Right atrium auricular region (tissue), 2 donors: ENCODE data around the gene ALOX15B. TPM values are rescaled to one million over a fixed set of nuclear protein-coding genes. Genes with fewer than 3 reads are reported as not detected.

Experiments
- DNase-seq: peaks from one replicate; pipeline ENCODE4 v3.0.0-alpha.2; 2019; ENCODE audit warnings: low spot score
- H3K27ac ChIP-seq, 2 donors: fragments of 200-600 bp; sonication (generic); 1 replicate in 1 of 2; 2 replicates in 1 of 2; pipeline ENCODE4 v1.5.1; 2016 to 2019
- H3K27me3 ChIP-seq, 2 donors: fragments of 200-600 bp; sonication (generic); one replicate each; pipeline versions ENCODE4 v1.5.1 to v1.6.0; 2017 to 2019
- H3K36me3 ChIP-seq: fragments of 200-600 bp; sonication (generic); one replicate; pipeline ENCODE4 v1.5.1; 2016
- H3K4me1 ChIP-seq, 2 donors: fragments of 200-600 bp; sonication (generic); one replicate each; pipeline versions ENCODE4 v1.5.1 to v1.6.0; 2017 to 2019
- H3K4me3 ChIP-seq, 2 donors: fragments of 200-600 bp; sonication (generic); 1 replicate in 1 of 2; 2 replicates in 1 of 2; pipeline ENCODE4 v1.5.1; 2017 to 2019; ENCODE audit warnings: mild to moderate bottlenecking in 1 of 2, moderate library complexity in 1 of 2
- H3K9me3 ChIP-seq, 2 donors: fragments of 200-600 bp; sonication (generic); one replicate each; pipeline ENCODE4 v1.5.1; 2019
- total RNA-seq, 2 donors: library from RNA; depleted of rRNA; stranded (reverse); fragments of >200 nt; gene quantifications; one replicate each; pipeline ENCODE4 v1.1.0, GENCODE V29; 2016
- TF ChIP-seq, protein P1 (sequence below), 2 donors: fragments of 200-600 bp; sonication (generic); IDR thresholded peaks; one replicate each; pipeline ENCODE4 v1.5.1; 2019; ENCODE audit warnings: antibody characterized with exemption in 2 of 2

Gene ALOX15B
- total RNA-seq, 2 donors from 2014 or later, result 1.2 to 1.8 TPM

DNA sequence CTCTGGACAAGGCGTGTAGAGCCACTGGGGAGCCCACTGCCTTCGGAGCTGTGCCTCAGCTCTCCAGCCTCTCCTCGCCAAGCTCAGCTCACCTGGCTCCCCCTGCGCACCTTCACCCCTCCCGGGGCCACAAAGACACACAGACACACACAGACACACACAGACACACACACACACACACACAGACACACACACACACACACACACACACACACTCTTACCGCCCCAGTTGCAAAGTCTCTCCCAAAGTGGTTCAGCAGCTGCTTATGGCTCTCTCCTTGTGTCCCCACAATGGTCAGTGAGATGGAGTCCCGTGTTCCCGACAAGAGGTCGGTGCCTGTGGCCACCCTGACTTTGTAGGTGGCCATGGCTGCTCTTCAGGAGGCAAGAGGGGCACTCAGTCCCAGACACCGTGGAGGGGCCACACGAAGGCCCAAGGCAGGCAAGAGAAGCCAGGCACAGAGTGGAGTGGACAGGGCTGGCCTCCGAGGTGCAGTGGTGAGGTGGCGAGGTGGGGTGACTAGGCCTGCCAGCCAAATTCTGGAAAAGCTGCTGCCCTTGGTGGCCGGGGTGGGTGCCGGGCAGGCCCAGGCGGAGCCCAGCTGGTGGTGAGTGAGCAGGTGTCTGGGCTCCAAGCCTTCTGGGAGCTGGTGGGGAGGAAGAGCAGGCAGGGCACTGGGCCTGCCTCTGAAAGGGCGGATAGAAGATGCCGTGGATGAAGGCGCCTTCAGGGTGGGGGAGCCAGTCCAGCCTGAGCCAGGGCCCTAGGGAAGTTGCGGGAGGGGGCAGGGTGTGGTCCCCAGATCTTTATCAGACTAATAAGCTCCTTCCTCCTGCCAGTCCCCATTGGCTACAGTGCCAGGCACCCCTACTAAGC is 48.5 kb downstream of the ALOX15B start, which contains the start of gene ALOX12B:
Gene ALOX12B, minus strand, starts transcription at position 642 of the 877 bp plus-strand sequence. Its CDS starts 274 bp downstream, at position 368.
- no peaks in the 10 kb centered on the region for H3K36me3 ChIP-seq
- no peaks in the 10 kb centered on the region for H3K27me3 ChIP-seq
- H3K4me3 ChIP-seq, result no peak within 1 kb of the TSS
- no peak for DNase-seq
- no peaks in the 10 kb centered on the region for H3K9me3 ChIP-seq
- no peaks in the 10 kb centered on the region for H3K4me1 ChIP-seq
- TF ChIP-seq, protein P1, sequence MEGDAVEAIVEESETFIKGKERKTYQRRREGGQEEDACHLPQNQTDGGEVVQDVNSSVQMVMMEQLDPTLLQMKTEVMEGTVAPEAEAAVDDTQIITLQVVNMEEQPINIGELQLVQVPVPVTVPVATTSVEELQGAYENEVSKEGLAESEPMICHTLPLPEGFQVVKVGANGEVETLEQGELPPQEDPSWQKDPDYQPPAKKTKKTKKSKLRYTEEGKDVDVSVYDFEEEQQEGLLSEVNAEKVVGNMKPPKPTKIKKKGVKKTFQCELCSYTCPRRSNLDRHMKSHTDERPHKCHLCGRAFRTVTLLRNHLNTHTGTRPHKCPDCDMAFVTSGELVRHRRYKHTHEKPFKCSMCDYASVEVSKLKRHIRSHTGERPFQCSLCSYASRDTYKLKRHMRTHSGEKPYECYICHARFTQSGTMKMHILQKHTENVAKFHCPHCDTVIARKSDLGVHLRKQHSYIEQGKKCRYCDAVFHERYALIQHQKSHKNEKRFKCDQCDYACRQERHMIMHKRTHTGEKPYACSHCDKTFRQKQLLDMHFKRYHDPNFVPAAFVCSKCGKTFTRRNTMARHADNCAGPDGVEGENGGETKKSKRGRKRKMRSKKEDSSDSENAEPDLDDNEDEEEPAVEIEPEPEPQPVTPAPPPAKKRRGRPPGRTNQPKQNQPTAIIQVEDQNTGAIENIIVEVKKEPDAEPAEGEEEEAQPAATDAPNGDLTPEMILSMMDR (IDR thresholded peaks at IDR 0.05), result no peak
- no peak within 1 kb of the TSS for H3K27ac ChIP-seq

DNA sequence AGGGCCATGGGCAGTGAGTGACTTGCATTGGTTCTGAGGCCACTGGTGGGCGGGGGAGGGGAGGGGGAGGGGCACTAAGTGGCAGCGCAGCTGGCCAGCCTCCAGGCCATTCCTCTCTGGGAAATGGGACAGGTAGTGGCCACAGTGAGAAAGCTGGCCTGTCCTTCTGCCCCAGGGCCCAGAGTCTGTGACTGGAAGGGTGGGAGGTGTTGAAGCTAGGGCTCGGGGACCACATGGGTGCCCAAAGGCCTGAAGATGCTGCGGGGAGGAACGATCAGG is 49.0 kb downstream of the ALOX15B start:
- no peak for DNase-seq
- H3K36me3 ChIP-seq, result no peaks in the 10 kb centered on the region
- no peaks in the 10 kb centered on the region for H3K4me1 ChIP-seq
- TF ChIP-seq, protein P1 (IDR thresholded peaks at IDR 0.05), result no peak
- H3K4me3 ChIP-seq, result no peak overlapping the region
- no peaks in the 10 kb centered on the region for H3K27me3 ChIP-seq
- no peaks in the 10 kb centered on the region for H3K9me3 ChIP-seq
- H3K27ac ChIP-seq, result no peak overlapping the region

DNA sequence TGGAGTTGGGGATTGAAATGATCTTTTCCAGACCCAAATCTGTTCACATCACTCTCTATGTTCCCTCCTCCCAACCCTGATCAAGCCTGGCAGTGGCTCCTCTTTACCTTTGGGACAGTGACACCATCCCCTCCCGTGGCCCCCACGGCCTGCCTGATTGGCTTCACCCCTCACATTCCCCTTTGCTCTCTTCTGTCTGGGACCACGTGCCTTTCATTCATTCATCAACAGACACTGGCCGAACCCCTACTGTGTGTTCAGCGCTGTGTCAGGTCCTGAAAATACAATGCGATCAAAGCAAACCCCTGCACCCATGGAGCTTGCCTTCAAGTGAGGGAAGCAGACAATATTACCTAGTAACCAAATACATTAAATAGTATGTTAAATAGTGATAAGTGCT is 50.9 kb downstream of the ALOX15B start:
- H3K4me1 ChIP-seq, result no peaks in the 10 kb centered on the region
- no peaks in the 10 kb centered on the region for H3K9me3 ChIP-seq
- TF ChIP-seq, protein P1 (IDR thresholded peaks at IDR 0.05), result no peak
- no peak for DNase-seq
- H3K27ac ChIP-seq, result no peak overlapping the region
- H3K36me3 ChIP-seq, result no peaks in the 10 kb centered on the region
- H3K27me3 ChIP-seq, result no peaks in the 10 kb centered on the region
- H3K4me3 ChIP-seq, result no peak overlapping the region

DNA sequence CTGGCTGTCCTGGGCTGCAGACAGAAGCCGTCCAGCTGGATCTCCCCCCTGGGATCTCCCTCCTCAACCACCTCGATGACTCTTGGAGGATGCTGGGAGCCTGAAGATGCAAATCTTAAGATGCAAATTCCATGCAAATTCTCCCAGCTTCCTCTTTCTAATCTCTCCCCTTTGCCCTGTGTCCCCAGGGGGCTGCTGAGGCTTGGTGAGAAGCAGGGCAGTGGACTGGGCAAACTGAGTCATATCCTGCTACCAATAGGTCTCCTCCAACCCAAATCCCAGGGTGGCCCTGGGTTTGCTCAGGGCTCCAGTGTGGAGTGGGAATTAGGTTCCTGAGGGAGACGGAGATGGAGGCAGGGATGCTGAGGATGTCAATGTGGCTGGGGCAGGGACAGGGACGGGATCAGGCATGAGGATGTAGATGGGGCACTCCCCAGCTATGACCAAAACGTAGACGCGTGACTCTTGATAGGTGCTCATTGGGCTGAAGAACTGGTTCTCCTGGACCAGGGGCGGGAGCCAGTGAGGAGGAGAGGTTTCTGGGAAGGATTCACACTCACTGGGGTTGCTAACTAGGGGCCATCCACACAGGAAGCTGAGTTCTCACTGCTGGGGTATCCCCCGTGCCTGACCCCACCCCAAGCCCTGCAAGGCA is 52.3 kb downstream of the ALOX15B start:
- no peak for DNase-seq
- H3K4me3 ChIP-seq, result no peak overlapping the region
- TF ChIP-seq, protein P1 (IDR thresholded peaks at IDR 0.05), result no peak
- H3K27ac ChIP-seq, result no peak overlapping the region
- no peaks in the 10 kb centered on the region for H3K9me3 ChIP-seq
- H3K27me3 ChIP-seq, result no peaks in the 10 kb centered on the region
- H3K4me1 ChIP-seq, result no peaks in the 10 kb centered on the region
- no peaks in the 10 kb centered on the region for H3K36me3 ChIP-seq

DNA sequence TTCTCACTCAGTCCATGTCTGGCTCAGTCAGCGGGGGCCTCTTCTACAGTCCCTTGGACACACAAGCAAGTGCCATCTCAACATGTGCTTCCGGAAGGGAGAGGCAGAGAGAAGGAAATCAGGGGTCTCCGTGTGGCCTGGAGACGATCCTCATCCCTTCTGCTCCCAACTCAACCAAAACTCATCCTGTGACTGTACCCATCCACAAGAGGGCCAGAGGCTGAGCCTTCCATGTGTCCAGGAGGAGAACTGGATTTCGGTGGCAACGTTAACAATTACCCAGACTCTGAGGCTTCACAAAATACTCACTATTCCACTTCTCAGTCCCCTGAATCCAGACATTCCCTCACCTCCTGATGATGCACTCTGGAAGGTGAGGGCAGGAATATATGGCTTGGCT is 56.5 kb downstream of the ALOX15B start:
- Histone ChIP-seq H3K9me3 (no peaks in the 10 kb centered on the region), H3K4me3 (no peak overlapping the region), H3K4me1 (no peaks in the 10 kb centered on the region), H3K36me3 (no peaks in the 10 kb centered on the region), H3K27me3 (no peaks in the 10 kb centered on the region), H3K27ac (no peak overlapping the region)
- DNase-seq, result no peak
- TF ChIP-seq, protein P1 (IDR thresholded peaks at IDR 0.05), result no peak
